ENCODE data around the gene TWIST2. TPM values are rescaled to one million over a fixed set of nuclear protein-coding genes. Genes with fewer than 3 reads are reported as not detected.

Gene TWIST2
- polyA plus RNA-seq, 1 donor from 2014 or later: not detected

GRCh38 chr2:238856713-238857567 lies 9.1 kb downstream of the TWIST2 start:
- Histone ChIP-seq H3K4me3 (ENCODE audit: low read length) (no peak overlapping the region), H3F3A (ENCODE audit: insufficient read depth, low read length, poor library complexity, severe bottlenecking) (no peaks in the 10 kb centered on the region), H3K9ac (ENCODE audit: low read length) (no peak overlapping the region), H3K36me3 (ENCODE audit: insufficient read depth, low read length) (no peaks in the 10 kb centered on the region), H3K79me2 (replicated peaks; ENCODE audit: insufficient read depth, low read length) (no peaks in the 10 kb centered on the region), H3K9me3 (ENCODE audit: low read length) (no peaks in the 10 kb centered on the region), H3K27me3 (ENCODE audit: insufficient read depth, low read depth, low read length) (peaks cover 3% of the 10 kb centered on the region), H3K27ac (ENCODE audit: low read length) (no peak overlapping the region), H4K20me1 (ENCODE audit: insufficient read depth) (no peaks in the 10 kb centered on the region), H2AFZ (ENCODE audit: low read depth, low read length) (no peak overlapping the region), H3K4me2 (ENCODE audit: low read length) (no peak overlapping the region), H3K9me2 (ENCODE audit: insufficient read depth, low read length) (no peaks in the 10 kb centered on the region)
- TF ChIP-seq, protein P1, sequence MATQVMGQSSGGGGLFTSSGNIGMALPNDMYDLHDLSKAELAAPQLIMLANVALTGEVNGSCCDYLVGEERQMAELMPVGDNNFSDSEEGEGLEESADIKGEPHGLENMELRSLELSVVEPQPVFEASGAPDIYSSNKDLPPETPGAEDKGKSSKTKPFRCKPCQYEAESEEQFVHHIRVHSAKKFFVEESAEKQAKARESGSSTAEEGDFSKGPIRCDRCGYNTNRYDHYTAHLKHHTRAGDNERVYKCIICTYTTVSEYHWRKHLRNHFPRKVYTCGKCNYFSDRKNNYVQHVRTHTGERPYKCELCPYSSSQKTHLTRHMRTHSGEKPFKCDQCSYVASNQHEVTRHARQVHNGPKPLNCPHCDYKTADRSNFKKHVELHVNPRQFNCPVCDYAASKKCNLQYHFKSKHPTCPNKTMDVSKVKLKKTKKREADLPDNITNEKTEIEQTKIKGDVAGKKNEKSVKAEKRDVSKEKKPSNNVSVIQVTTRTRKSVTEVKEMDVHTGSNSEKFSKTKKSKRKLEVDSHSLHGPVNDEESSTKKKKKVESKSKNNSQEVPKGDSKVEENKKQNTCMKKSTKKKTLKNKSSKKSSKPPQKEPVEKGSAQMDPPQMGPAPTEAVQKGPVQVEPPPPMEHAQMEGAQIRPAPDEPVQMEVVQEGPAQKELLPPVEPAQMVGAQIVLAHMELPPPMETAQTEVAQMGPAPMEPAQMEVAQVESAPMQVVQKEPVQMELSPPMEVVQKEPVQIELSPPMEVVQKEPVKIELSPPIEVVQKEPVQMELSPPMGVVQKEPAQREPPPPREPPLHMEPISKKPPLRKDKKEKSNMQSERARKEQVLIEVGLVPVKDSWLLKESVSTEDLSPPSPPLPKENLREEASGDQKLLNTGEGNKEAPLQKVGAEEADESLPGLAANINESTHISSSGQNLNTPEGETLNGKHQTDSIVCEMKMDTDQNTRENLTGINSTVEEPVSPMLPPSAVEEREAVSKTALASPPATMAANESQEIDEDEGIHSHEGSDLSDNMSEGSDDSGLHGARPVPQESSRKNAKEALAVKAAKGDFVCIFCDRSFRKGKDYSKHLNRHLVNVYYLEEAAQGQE (IDR thresholded peaks at IDR 0.05; ENCODE audit: borderline replicate concordance): no peak
- TF ChIP-seq EZH2 (IDR thresholded peaks at IDR 0.05; ENCODE audit: borderline replicate concordance, insufficient read depth, low read length, poor library complexity, severe bottlenecking) (no peak), SMC3 (conservative IDR thresholded peaks at IDR 0.05; ENCODE audit: poor library complexity) (no peak), TAF1 (IDR thresholded peaks at IDR 0.05; ENCODE audit: low read depth) (no peak), MXI1 (conservative IDR thresholded peaks at IDR 0.05; ENCODE audit: poor library complexity, severe bottlenecking) (no peak), POLR2AphosphoS5 (IDR thresholded peaks at IDR 0.05) (no peak), RAD21 (conservative IDR thresholded peaks at IDR 0.05) (no peak), EP300 (conservative IDR thresholded peaks at IDR 0.05; ENCODE audit: poor library complexity, severe bottlenecking) (no peak)
- TF ChIP-seq, protein P2, sequence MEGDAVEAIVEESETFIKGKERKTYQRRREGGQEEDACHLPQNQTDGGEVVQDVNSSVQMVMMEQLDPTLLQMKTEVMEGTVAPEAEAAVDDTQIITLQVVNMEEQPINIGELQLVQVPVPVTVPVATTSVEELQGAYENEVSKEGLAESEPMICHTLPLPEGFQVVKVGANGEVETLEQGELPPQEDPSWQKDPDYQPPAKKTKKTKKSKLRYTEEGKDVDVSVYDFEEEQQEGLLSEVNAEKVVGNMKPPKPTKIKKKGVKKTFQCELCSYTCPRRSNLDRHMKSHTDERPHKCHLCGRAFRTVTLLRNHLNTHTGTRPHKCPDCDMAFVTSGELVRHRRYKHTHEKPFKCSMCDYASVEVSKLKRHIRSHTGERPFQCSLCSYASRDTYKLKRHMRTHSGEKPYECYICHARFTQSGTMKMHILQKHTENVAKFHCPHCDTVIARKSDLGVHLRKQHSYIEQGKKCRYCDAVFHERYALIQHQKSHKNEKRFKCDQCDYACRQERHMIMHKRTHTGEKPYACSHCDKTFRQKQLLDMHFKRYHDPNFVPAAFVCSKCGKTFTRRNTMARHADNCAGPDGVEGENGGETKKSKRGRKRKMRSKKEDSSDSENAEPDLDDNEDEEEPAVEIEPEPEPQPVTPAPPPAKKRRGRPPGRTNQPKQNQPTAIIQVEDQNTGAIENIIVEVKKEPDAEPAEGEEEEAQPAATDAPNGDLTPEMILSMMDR (IDR thresholded peaks at IDR 0.05; ENCODE audit: poor library complexity, severe bottlenecking): no peak

DNA sequence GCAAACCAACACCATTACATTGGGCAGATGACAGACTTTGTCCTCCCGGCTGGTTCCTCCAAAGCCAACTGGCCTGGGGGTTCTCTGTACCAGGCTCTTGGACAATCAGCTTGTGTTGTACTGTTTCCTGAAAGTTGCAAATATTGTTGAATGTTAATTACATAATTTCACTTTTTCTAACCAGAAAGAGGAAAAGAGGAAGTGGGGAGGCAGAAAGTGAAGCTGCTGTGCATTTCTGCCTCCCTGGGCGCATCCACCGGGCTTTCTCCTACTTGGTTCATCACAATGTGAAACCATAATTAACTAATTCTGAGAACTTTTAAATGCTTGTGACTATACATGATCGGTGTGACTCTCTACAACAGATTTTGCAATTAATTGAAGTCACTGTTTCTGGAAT lies 10.1 kb downstream of the TWIST2 start:
- Histone ChIP-seq H3K36me3 (ENCODE audit: insufficient read depth, low read length) (no peaks in the 10 kb centered on the region), H2AFZ (ENCODE audit: low read depth, low read length) (no peak overlapping the region), H3K4me3 (ENCODE audit: low read length) (no peak overlapping the region), H4K20me1 (ENCODE audit: insufficient read depth) (no peaks in the 10 kb centered on the region), H3K27ac (ENCODE audit: low read length) (no peak overlapping the region), H3F3A (ENCODE audit: insufficient read depth, low read length, poor library complexity, severe bottlenecking) (no peaks in the 10 kb centered on the region), H3K4me2 (ENCODE audit: low read length) (no peak overlapping the region), H3K79me2 (replicated peaks; ENCODE audit: insufficient read depth, low read length) (no peaks in the 10 kb centered on the region), H3K9ac (ENCODE audit: low read length) (no peak overlapping the region), H3K9me2 (ENCODE audit: insufficient read depth, low read length) (no peaks in the 10 kb centered on the region), H3K9me3 (ENCODE audit: low read length) (no peaks in the 10 kb centered on the region), H3K27me3 (ENCODE audit: insufficient read depth, low read depth, low read length) (no peaks in the 10 kb centered on the region)
- TF ChIP-seq, protein P1 (IDR thresholded peaks at IDR 0.05; ENCODE audit: borderline replicate concordance): no peak
- no peak for TF ChIP-seq EZH2 (IDR thresholded peaks at IDR 0.05; ENCODE audit: borderline replicate concordance, insufficient read depth, low read length, poor library complexity, severe bottlenecking)
- TF ChIP-seq TAF1 (IDR thresholded peaks at IDR 0.05; ENCODE audit: low read depth): no peak
- no peak for TF ChIP-seq POLR2AphosphoS5 (IDR thresholded peaks at IDR 0.05)

Data from neural cell (in vitro differentiated cells).